IMR-90 (cell line): ENCODE results near the gene TMEM256. TPM values are rescaled to one million over a fixed set of nuclear protein-coding genes. Genes with fewer than 3 reads are reported as not detected.

Experiments
- ATAC-seq: fragments of 200-7000 bp; cut with Tn5 transposase; 2 replicates; pipeline ENCODE4 v1.9.1; 2020; ENCODE audit warnings: low read depth, mild to moderate bottlenecking, moderate library complexity
- BruUV-seq: library from RNA; stranded (reverse); fragments of 400-500 nt; replicated peaks from 2 replicates; lab custom pipeline; 2021; lab: Mats Ljungman, UMichigan
- CTCF ChIA-PET: fragments of 300-600 bp; formaldehyde crosslinking; extraction: SDS; loops from one replicate; lab custom pipeline; 2021; ENCODE audit warnings: antibody characterized with exemption; lab: Yijun Ruan, JAX
- POLR2A ChIA-PET: fragments of 300-600 bp; sonication (Branson Sonifier 250); formaldehyde crosslinking; loops from one replicate; lab custom pipeline; 2022; ENCODE audit warnings: antibody characterized with exemption; ENCODE audit not compliant: unreplicated experiment; lab: Charles Lee
- DNase-seq: peaks from one replicate; pipeline ENCODE4 v3.0.0; 2013
- H2AFZ ChIP-seq: replicated peaks from 2 replicates; pipeline ENCODE3; 2013; ENCODE audit warnings: low read length, mild to moderate bottlenecking; ENCODE audit not compliant: poor library complexity
- H2AK5ac ChIP-seq: 2 replicates; pipeline ENCODE4 v1.6.1; 2013; ENCODE audit warnings: low read depth, low read length, inconsistent platforms
- H2AK9ac ChIP-seq: replicated peaks from 2 replicates; pipeline ENCODE3; 2013; ENCODE audit warnings: mild to moderate bottlenecking, low read depth, low read length, moderate library complexity; ENCODE audit not compliant: poor library complexity
- H2BK120ac ChIP-seq: 2 replicates; pipeline ENCODE4 v1.6.1; 2013; ENCODE audit warnings: low read depth, low read length, inconsistent platforms
- H2BK15ac ChIP-seq: 3 replicates; pipeline ENCODE4 v1.6.1; 2013; ENCODE audit warnings: low read depth, low read length, inconsistent platforms
- H2BK20ac ChIP-seq: 2 replicates; pipeline ENCODE4 v1.6.1; 2013; ENCODE audit warnings: low read depth, mild to moderate bottlenecking, inconsistent platforms, low read length, moderate library complexity
- H2BK5ac ChIP-seq: 2 replicates; pipeline ENCODE4 v1.6.1; 2013; ENCODE audit warnings: mild to moderate bottlenecking, low read depth, low read length, inconsistent platforms; ENCODE audit not compliant: poor library complexity, severe bottlenecking
- H3K14ac ChIP-seq: replicated peaks from 2 replicates; pipeline ENCODE4 v1.6.1; 2013; ENCODE audit warnings: low read depth, low read length, inconsistent platforms
- H3K18ac ChIP-seq: 2 replicates; pipeline ENCODE4 v1.6.1; 2013; ENCODE audit warnings: low read depth, low read length, control low read depth
- H3K23ac ChIP-seq: 2 replicates; pipeline ENCODE4 v1.6.1; 2013; ENCODE audit warnings: low read depth, low read length, inconsistent platforms
- H3K27ac ChIP-seq: 2 replicates; pipeline ENCODE4 v1.5.1; 2013; ENCODE audit warnings: mild to moderate bottlenecking, control low read depth, low read length; ENCODE audit not compliant: insufficient read depth
- H3K27me3 ChIP-seq: 2 replicates; pipeline ENCODE4 v1.6.1; 2013; ENCODE audit warnings: low read length; ENCODE audit not compliant: control insufficient read depth, insufficient read depth
- H3K36me3 ChIP-seq: 2 replicates; pipeline ENCODE4 v1.6.1; 2013; ENCODE audit warnings: low read length, mixed read lengths; ENCODE audit not compliant: control insufficient read depth, insufficient read depth
- H3K4ac ChIP-seq: 2 replicates; pipeline ENCODE4 v1.6.1; 2013; ENCODE audit warnings: low read depth, low read length, inconsistent platforms
- H3K4me1 ChIP-seq: 2 replicates; pipeline ENCODE4 v1.6.1; 2013; ENCODE audit warnings: low read length, mixed read lengths; ENCODE audit not compliant: control insufficient read depth, insufficient read depth
- H3K4me2 ChIP-seq: 2 replicates; pipeline ENCODE4 v1.6.1; 2013; ENCODE audit warnings: low read depth, mild to moderate bottlenecking, control low read depth, low read length, moderate library complexity
- H3K4me3 ChIP-seq: 2 replicates; pipeline ENCODE4 v1.5.1; 2013; ENCODE audit warnings: low read depth, mild to moderate bottlenecking, control low read depth, low read length, moderate library complexity; ENCODE audit not compliant: insufficient read depth
- H3K56ac ChIP-seq: 2 replicates; pipeline ENCODE4 v1.6.1; 2013; ENCODE audit warnings: low read length, inconsistent platforms; ENCODE audit not compliant: insufficient read depth; ENCODE audit errors: extremely low read depth
- H3K79me1 ChIP-seq, 2 experiments: 2 replicates each; pipeline ENCODE4 v1.6.1; 2013; ENCODE audit warnings: low read length in 2 of 2, inconsistent platforms in 1 of 2, low read depth in 1 of 2
- H3K9ac ChIP-seq: 2 replicates; pipeline ENCODE4 v1.6.1; 2013; ENCODE audit warnings: low read depth, low read length, control low read depth
- H3K9me1 ChIP-seq: 2 replicates; pipeline ENCODE4 v1.6.1; 2013; ENCODE audit warnings: low read length, inconsistent platforms; ENCODE audit not compliant: insufficient read depth
- H3K9me3 ChIP-seq: 2 replicates; pipeline ENCODE4 v1.6.1; 2013; ENCODE audit warnings: low read length; ENCODE audit not compliant: control insufficient read depth, insufficient read depth
- H4K20me1 ChIP-seq: 2 replicates; pipeline ENCODE4 v1.6.1; 2013; ENCODE audit warnings: low read length, inconsistent platforms; ENCODE audit not compliant: insufficient read depth
- H4K5ac ChIP-seq: 2 replicates; pipeline ENCODE4 v1.6.1; 2013; ENCODE audit warnings: mild to moderate bottlenecking, low read depth, low read length, control low read depth
- H4K8ac ChIP-seq, 2 experiments: 2 replicates each; pipeline ENCODE4 v1.6.1; 2013; ENCODE audit warnings: low read depth in 2 of 2, low read length in 2 of 2, control low read depth in 1 of 2, inconsistent platforms in 1 of 2
- H4K91ac ChIP-seq: 2 replicates; pipeline ENCODE4 v1.6.1; 2013; ENCODE audit warnings: low read depth, low read length, inconsistent platforms; ENCODE audit not compliant: insufficient read depth
- CEBPB ChIP-seq: IDR thresholded peaks from 2 replicates; pipeline ENCODE4 v1.6.1; 2012; ENCODE audit warnings: low read depth, low read length, improper control_type of control experiment
- CHD1 ChIP-seq: IDR thresholded peaks from 2 replicates; pipeline ENCODE4 v1.6.1; 2012; ENCODE audit warnings: low read depth, low read length, improper control_type of control experiment
- FOS ChIP-seq: fragments of 150-350 bp; IDR thresholded peaks from 2 replicates; pipeline ENCODE4 v1.6.1; 2016; ENCODE audit warnings: low read depth, low read length
- MAFK ChIP-seq: IDR thresholded peaks from 2 replicates; pipeline ENCODE4 v1.6.1; 2012; ENCODE audit warnings: low read depth, low read length, improper control_type of control experiment
- MAZ ChIP-seq: IDR thresholded peaks from 2 replicates; pipeline ENCODE4 v1.6.1; 2012; ENCODE audit warnings: low read depth, mild to moderate bottlenecking, low read length, improper control_type of control experiment, moderate library complexity, borderline replicate concordance
- MXI1 ChIP-seq: IDR thresholded peaks from 2 replicates; pipeline ENCODE4 v1.6.1; 2012; ENCODE audit warnings: low read depth, mild to moderate bottlenecking, low read length, moderate library complexity, borderline replicate concordance
- NFE2L2 ChIP-seq: fragments of 150-350 bp; IDR thresholded peaks from 2 replicates; pipeline ENCODE4 v1.6.1; 2016; ENCODE audit warnings: low read depth, mild to moderate bottlenecking, low read length
- POLR2A ChIP-seq: IDR thresholded peaks from 2 replicates; pipeline ENCODE4 v1.6.1; 2012; ENCODE audit warnings: mild to moderate bottlenecking, low read depth, low read length
- RAD21 ChIP-seq: IDR thresholded peaks from 2 replicates; pipeline ENCODE4 v1.6.1; 2012; ENCODE audit warnings: low read length, improper control_type of control experiment
- RCOR1 ChIP-seq: IDR thresholded peaks from 2 replicates; pipeline ENCODE4 v1.6.1; 2012; ENCODE audit warnings: mild to moderate bottlenecking, low read length, improper control_type of control experiment; ENCODE audit not compliant: insufficient replicate concordance
- RFX5 ChIP-seq: IDR thresholded peaks from 2 replicates; pipeline ENCODE4 v1.8.0; 2012; ENCODE audit warnings: low read depth, mild to moderate bottlenecking, low read length, moderate library complexity
- SMC3 ChIP-seq: fragments of 150-350 bp; IDR thresholded peaks from 2 replicates; pipeline ENCODE4 v1.6.1; 2016; ENCODE audit warnings: low read depth, mild to moderate bottlenecking, antibody characterized with exemption, low read length, moderate library complexity
- WGBS, 2 experiments: methylation state at CpG; one replicate each; pipeline versions ENCODE4 v1.1.5 to v1.1.7; 2013; ENCODE audit warnings: missing lambda C conversion rate in 2 of 2; ENCODE audit not compliant: insufficient read length in 1 of 2; ENCODE audit errors: extremely low coverage in 2 of 2; 5-methylcytosine and 5-hydroxymethylcytosine counted together
- dilution Hi-C: fragments of 300-500 bp; cut with HindIII; formaldehyde crosslinking; loops from one replicate; pipeline ENCODE4 v1.14.3; 2018; ENCODE audit warnings: low sequenced_read_pairs; ENCODE audit not compliant: unreplicated experiment
- in situ Hi-C: fragments of 300-500 bp; cut with MboI; formaldehyde crosslinking; loops from 3 replicates; pipeline ENCODE4 v1.14.3; 2019; ENCODE audit warnings: low sequenced_read_pairs, inconsistent platforms, mixed read lengths
- intact Hi-C: fragments of 100-400 bp; cut with micrococcal nuclease; formaldehyde crosslinking; loops from 2 replicates; pipeline ENCODE4 v1.10.0; 2022
- polyA plus RNA-seq, 3 experiments: library from polyadenylated mRNA; depleted of rRNA; stranded (reverse); fragments of >200 nt; gene quantifications; 2 replicates each; pipeline ENCODE4 v1.2.3, GENCODE V29; 2012; ENCODE audit warnings: low replicate concordance in 1 of 3
- total RNA-seq: library from RNA; depleted of rRNA; stranded (reverse); fragments of >200 nt; gene quantifications from 2 replicates; pipeline ENCODE4 v1.2.3, GENCODE V29; 2012
- TF ChIP-seq, protein P1 (sequence below): conservative IDR thresholded peaks from 2 replicates; pipeline ENCODE4 v1.5.1; 2012; ENCODE audit warnings: mild to moderate bottlenecking, low read depth, low read length, improper control_type of control experiment
- TF ChIP-seq, protein P2 (sequence below): fragments of 150-350 bp; IDR thresholded peaks from 2 replicates; pipeline ENCODE4 v1.6.1; 2017; ENCODE audit warnings: mild to moderate bottlenecking, antibody characterized with exemption, low read length, low read depth
- TF ChIP-seq, protein P3 (sequence below): fragments of 150-350 bp; IDR thresholded peaks from 2 replicates; pipeline ENCODE4 v1.6.1; 2016; ENCODE audit warnings: low read depth, mild to moderate bottlenecking, low read length, moderate library complexity, borderline replicate concordance

TMEM256 gene
- total and polyA plus RNA-seq, 2 of the 4 experiments (the other 2 are of a cell fraction), result 38.4 to 174 TPM

DNA sequence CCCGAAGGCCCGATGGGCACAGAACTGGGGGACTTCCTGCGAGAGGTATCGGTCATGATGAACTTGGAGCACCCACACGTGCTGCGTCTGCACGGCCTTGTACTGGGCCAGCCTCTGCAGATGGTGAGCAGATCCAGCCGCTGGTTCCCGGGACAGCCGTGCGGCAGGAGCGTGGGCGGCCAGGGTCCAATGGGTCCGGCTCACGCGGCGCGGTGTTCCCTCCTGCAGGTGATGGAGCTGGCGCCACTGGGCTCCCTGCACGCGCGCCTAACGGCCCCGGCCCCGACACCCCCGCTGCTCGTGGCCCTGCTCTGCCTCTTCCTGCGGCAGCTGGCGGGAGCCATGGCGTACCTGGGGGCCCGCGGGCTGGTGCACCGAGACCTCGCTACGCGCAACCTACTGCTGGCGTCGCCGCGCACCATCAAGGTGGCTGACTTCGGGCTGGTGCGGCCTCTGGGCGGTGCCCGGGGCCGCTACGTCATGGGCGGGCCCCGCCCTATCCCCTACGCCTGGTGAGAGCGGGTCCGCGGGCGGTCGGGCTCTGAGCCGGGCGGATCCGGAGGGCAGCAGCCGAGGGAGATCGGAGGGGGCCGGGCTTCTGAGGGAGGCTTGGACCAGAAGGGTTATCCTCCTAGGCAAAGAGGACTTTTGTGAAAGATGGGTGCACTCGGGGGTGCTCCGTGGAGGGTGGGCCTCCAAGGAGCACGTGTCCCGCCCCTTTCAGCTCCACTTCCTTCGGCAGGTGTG is 20.0 kb downstream of the TMEM256 start:
- 9% methylated on average over 44 of the region's 65 CpGs; no CpG with 5 or more reads in 1 of the 2 experiments for WGBS, 2 experiments
- Histone ChIP-seq H3K79me1 (no peaks in the 10 kb centered on the region), H3K4me3 (peak overlapping the region; percentile 23), H4K8ac (no peak overlapping the region; a peak in 1 of 4 replicates), H4K5ac (no peak overlapping the region), H2BK120ac (no peak overlapping the region), H3K23ac (no peak overlapping the region; the same call in none of the 2 replicates), H3K4me1 (peaks cover 7% of the 10 kb centered on the region; the same call in 1 of the 2 replicates), H3K9me1 (peaks cover 2% of the 10 kb centered on the region; the same call in 1 of the 2 replicates), H2BK5ac (no peak overlapping the region), H3K27ac (no peak overlapping the region), H2AK9ac (peak overlapping the region; percentile 33), H3K36me3 (peaks cover 10% of the 10 kb centered on the region; the same call in 1 of the 2 replicates), H4K91ac (no peak overlapping the region), H2AK5ac (0 out of 2 replicates have a peak overlapping the region, but pooled peaks have one; percentile 20), H3K9me3 (peaks cover 8% of the 10 kb centered on the region; the same call in 1 of the 2 replicates), H2BK20ac (no peak overlapping the region), H2BK15ac (no peak overlapping the region), H3K18ac (no peak overlapping the region), H4K20me1 (no peaks in the 10 kb centered on the region), H3K27me3 (peaks cover 26% of the 10 kb centered on the region), H3K14ac (0 out of 2 replicates have a peak overlapping the region, but pooled peaks have one; percentile 5), H2AFZ (peak overlapping the region; percentile 89), H3K9ac (no peak overlapping the region), H3K4ac (no peak overlapping the region), H3K4me2 (peak overlapping the region; percentile 61), H3K56ac (no peak overlapping the region)
- ATAC-seq (peak; percentile 84), DNase-seq (peak; percentile 13)
- dilution Hi-C loops (no loop called here), in situ Hi-C loops (no loop called here), intact Hi-C loops (no loop called here)
- ChIA-PET CTCF (no interaction called here), POLR2A (no interaction called here)
- no TSS peak for BruUV-seq
- TF ChIP-seq, protein P1, sequence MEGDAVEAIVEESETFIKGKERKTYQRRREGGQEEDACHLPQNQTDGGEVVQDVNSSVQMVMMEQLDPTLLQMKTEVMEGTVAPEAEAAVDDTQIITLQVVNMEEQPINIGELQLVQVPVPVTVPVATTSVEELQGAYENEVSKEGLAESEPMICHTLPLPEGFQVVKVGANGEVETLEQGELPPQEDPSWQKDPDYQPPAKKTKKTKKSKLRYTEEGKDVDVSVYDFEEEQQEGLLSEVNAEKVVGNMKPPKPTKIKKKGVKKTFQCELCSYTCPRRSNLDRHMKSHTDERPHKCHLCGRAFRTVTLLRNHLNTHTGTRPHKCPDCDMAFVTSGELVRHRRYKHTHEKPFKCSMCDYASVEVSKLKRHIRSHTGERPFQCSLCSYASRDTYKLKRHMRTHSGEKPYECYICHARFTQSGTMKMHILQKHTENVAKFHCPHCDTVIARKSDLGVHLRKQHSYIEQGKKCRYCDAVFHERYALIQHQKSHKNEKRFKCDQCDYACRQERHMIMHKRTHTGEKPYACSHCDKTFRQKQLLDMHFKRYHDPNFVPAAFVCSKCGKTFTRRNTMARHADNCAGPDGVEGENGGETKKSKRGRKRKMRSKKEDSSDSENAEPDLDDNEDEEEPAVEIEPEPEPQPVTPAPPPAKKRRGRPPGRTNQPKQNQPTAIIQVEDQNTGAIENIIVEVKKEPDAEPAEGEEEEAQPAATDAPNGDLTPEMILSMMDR, result no peak
- TF ChIP-seq, protein P2, sequence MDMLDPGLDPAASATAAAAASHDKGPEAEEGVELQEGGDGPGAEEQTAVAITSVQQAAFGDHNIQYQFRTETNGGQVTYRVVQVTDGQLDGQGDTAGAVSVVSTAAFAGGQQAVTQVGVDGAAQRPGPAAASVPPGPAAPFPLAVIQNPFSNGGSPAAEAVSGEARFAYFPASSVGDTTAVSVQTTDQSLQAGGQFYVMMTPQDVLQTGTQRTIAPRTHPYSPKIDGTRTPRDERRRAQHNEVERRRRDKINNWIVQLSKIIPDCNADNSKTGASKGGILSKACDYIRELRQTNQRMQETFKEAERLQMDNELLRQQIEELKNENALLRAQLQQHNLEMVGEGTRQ, result no peak
- TF ChIP-seq RCOR1 (no peak), MXI1 (no peak), MAFK (no peak), SMC3 (no peak), RAD21 (no peak), CHD1 (no peak), RFX5 (no peak), POLR2A (no peak), CEBPB (no peak), MAZ (no peak), NFE2L2 (no peak), FOS (no peak)
- TF ChIP-seq, protein P3, sequence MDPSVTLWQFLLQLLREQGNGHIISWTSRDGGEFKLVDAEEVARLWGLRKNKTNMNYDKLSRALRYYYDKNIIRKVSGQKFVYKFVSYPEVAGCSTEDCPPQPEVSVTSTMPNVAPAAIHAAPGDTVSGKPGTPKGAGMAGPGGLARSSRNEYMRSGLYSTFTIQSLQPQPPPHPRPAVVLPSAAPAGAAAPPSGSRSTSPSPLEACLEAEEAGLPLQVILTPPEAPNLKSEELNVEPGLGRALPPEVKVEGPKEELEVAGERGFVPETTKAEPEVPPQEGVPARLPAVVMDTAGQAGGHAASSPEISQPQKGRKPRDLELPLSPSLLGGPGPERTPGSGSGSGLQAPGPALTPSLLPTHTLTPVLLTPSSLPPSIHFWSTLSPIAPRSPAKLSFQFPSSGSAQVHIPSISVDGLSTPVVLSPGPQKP, result no peak
